SIG-M5 treated with dmso at 0.1 percent for 504 hours (cell line): Measurements from ENCODE around the gene PCTP.

ENCODE experiments used
- DNase-seq: peaks from one replicate; lab custom pipeline; 2025; ENCODE audit not compliant: unreplicated experiment; lab: John Stamatoyannopoulos, UW

The PCTP gene

DNA sequence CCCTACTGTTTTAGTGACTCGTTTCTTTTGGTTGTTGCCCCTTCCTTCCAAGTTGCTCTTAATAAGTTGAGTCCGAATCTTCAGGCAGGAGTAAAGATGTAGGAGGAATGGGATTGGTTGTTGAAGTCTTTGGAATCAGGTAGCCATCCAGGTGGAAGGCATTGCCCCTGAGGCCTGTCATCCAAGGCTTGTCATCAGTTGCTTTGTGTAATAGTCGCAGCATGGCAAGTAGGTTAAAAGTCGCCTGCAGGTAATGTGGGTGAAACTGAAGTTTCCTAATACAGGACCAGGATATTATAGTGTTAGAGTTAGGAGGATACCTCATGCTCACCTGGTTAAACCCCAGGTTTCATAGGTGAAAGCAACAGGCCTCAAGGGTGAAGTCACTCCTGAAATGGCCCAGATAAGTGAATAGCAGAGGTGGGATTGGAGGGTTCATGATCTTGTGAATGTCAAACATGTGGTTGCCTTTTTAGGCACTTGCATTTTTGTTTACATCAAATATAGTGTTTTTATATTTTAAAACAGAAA lies 934 bp downstream of the PCTP start:
- no peak for DNase-seq

- DNase-seq: no peak
These were observed 5.8 kb downstream of the PCTP start for GRCh38 chr17:55756689-55757088.

DNA sequence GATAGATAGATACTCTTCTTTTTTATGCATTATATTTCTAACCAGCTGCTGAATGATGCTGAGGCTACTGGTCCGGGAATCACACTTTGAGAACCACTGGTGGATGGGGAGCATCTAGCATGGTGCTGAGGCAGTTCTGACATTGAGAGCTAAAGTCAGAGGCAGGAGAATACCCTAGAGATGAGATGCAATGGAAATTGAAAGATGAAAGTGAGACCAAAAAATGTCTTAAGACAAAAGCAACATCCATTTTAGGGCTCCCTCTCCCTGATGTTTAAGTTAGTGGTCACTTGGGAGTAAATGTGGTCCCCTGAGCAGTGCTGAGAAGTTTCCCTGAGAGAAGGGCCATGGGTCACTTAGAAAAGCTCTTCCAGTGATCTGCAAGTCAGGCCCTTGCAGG lies 6.8 kb downstream of the PCTP start:
- no peak for DNase-seq

GRCh38 chr17:55758171-55758570 lies 7.3 kb downstream of the PCTP start:
- no peak for DNase-seq

GRCh38 chr17:55760643-55761355 lies 9.9 kb downstream of the PCTP start:
- no peak for DNase-seq

- no peak for DNase-seq
These were observed 11.4 kb downstream of the PCTP start for GRCh38 chr17:55762086-55762858.

GRCh38 chr17:55763856-55764255 lies 13.0 kb downstream of the PCTP start:
- DNase-seq: peak; percentile 48

DNA sequence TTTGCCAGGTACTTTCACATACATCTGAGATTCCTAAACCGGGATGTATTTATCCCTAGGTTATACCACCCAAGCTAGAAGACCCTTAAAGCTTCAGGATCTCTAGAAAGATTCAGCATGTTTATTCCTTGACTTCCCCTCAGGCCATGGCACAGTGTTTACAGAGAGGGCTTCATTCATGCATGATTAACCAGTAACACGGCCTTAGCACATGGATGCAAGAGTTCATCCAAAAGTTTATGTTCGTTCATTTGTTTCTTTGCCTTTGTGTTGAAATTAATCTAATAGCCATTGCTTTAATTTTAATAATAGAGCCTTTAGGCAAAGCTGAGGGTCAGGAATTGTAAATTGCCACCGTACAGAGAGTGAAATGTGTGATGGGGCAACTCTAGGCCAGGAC lies 13.8 kb downstream of the PCTP start:
- DNase-seq: no peak

DNA sequence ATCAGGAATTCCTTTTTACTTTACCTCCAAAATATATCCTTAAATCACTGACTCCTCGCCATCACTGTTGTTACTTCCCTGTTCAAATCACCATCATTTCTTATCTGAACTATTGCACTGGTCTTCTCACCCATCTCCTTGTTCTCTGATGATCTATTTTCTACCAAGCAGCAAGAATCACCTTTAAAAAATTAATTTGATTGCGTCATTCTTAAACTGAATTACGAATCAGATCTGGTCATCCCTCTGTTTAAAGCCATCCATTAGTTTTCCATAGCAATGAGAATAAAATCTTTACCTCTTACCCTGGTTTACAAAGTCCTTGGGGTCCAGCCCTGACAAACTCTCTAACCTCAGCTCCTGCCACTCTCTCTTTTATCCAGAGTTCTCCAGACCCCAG lies 14.6 kb downstream of the PCTP start:
- no peak for DNase-seq

DNA sequence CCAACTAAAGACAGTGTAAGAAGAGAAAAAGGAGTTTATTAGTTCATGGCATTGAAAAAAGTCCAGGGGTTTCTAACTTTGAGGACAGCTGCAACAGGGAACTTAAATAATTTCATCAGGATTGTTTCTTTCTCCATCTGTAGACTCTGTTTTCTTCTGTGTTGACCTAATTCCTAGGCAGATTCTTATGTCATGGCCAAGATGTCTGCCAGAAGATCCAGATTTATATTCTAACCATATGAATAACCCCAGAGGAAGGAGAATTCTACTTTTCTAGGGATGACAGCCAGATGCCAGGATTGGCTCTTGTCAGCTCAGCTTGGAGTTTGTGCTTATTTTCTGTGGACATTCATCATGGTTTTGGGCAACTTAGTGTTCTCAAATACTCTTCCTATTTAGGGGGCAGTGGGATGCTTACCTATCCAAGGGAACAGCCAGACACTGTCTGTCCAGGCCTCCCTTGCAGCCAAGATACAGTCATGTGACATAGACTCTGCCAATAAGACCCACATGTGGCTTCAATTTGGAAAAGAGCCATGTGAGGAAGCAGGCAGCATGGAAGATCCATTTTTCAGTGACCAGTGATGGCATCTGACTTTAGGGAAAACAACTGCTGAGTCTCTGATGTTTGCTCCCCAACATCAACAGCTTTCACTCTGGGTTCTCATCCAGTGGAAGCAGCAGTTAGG lies 18.2 kb downstream of the PCTP start:
- DNase-seq: no peak

DNA sequence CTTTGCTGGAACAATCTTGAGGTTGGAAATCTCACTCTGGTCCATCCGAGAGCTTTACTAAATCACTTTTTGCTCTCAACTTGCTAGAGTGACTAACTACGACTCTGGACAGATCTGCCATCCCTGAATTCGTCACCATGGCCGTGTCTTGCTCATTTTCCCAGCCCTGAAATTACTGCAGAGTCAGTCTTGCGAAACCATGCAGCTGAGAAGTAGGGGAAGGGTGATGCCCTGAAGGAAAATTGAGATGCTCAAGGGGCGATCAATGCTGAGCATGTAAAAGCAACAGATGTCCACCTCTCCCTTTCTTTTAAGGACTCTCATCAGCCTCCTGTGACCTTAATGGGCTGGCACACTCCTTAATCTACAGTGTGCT lies 18.8 kb downstream of the PCTP start:
- DNase-seq: peak; percentile 23

DNA sequence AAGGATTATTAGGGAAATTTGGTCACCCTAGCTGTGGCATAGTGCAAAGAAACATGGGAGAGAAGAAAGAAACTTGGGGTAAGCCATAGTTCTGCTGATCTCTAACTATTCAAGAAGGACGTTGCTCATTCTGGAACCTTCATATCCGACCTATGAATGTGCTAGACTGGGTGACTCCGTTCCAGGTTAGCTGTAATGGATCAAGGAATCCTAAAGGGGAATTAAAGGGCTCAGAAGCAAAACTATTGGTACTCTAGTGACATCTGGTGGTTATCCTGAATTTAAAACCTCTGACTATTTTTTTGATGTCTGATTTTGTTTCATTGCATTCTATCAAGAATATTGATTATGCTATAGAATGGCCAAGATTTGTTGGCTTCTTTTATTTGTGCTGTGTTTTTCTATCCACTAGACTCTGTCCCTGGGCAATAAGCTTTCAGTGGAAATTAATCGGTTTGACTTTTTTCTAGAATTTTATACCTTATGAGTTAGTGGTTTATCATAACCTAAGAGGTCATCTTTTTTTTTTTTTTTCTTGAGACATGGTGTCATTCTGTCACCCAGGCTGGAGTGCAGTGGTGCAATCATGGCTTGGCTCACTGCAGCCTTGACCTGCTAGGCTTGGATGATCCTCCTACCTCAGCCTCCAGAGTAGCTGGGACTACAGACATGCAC lies 19.5 kb downstream of the PCTP start:
- DNase-seq: peak; percentile 58

DNA sequence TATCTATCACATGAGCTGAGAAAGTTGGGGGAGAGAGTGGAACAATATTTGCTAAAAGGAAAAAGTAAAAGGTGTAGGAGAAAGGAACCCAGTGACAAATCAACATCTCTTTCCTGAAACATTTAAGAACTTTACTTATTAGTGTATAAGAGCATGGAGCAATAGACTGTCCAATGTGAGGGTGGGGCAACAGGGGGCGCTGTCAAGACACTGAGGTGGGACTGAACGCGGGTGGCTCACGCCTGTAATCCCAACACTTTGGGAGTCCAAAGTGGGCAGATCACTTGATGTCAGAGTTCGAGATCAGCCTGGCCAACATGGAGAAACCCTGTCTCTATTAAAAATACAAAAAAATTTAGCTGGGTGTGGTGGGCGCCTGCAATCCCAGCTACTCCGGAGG lies 21.2 kb downstream of the PCTP start:
- no peak for DNase-seq

- DNase-seq: no peak
These were observed 22.8 kb downstream of the PCTP start for GRCh38 chr17:55773671-55774070.

DNA sequence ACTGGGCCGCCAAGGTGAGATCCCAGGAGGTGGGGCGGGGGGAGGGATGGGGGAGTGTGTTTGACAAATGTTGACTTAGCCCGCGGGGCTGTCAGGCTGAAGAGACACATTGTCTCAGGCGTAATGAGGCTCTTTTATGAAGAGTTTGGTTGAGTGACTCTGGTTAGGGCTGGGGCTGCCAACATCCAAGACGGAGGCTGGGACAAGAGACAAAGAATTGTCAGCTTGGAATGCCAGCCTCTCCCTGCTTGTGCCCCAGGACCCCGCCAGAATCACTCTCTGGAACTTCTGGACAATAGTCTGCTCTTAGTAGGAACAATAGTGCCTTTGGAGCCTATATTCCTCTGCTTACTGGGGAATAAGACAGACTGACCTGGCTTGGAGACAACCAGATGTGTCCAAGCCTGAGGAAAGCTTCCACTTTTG lies 24.0 kb downstream of the PCTP start:
- DNase-seq: no peak

GRCh38 chr17:55776271-55776670 lies 25.4 kb downstream of the PCTP start:
- no peak for DNase-seq

- DNase-seq: no peak
These were observed 26.7 kb downstream of the PCTP start for GRCh38 chr17:55777471-55777971.

GRCh38 chr17:55778389-55779118 lies 27.7 kb downstream of the PCTP start:
- no peak for DNase-seq

DNA sequence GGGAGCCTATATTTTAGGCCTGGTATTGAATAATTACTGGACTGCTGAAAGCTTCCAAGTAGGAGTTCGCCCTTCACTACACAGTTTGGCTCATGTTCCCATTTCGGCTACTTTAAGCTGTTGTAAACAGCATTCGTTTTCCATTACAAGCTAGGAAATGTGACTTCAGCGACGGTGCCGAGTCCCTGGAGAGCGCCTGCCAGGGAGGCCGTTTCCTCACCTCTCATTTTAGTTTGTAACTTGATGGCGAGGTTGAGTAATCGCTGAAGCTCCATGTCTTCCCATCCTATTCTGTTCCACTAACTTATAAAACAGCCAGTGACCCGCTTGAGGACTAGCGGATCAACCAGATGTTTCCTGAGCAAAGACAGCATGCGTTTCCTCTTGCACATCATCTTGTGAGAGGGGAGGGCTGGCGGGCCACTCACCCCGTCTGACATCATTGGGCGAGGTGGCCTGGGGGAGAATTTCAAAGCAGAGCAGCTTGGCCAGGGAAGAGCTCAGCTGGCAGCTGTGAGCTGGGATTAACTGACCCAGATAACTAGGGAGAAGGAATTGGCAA lies 32.9 kb downstream of the PCTP start:
- DNase-seq: no peak

DNA sequence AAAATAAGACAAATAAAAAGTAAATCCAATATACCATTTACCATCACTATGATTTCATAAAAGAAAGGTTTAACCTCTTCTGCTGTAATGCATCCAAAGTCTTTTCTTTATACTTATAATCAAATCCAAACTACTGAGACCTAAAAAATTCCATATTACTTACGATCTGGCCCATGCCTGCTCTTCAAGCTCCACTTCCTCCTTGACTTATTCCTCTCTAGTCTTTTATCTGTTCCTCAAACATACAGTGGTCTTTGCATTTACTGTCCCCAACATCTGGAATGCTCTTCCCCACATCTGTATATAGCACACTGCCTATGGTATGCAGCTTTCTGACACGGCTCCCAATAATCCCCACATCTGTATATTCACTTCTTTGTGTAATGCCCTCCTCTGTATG lies 33.8 kb downstream of the PCTP start:
- DNase-seq: no peak
